ENCODE measurements around the gene ZBTB42.

ZBTB42 gene

DNA sequence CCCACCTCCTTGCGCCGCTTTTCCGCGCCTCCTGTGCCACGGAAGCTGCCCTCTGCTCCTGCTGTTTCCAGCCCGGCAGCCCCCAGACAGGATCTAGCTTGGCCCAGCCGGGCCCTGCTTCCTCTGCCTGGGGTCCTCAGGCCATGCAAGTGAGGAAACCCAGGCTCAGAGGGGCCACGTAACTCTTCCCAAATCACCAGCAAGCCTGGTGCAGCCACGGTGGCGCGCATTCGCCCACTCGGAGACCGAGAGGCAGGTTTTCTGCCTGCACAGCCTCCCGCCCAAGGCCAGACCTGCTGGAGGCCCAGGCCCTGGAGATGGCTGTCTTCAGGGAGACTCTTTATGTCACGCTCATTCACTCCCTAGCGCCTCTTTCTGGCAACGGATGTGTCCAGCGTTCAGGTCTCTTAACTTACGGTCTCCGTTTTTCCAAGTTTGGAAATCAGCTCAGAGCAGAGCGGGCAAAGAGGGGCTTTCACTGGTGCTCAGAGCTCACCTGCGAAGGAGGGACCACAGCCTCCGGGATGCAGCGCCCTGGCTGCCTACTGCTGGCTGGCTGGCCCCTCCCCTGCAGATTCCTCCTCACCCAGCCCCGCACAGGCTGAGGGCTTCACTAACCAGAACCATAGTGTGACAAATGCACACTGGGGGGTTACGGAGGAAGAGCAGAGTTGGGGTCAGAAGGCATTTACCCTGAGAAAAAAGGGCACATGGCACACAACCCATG lies 43.6 kb downstream of the ZBTB42 start:
- peak; percentile 19 for DNase-seq

DNA sequence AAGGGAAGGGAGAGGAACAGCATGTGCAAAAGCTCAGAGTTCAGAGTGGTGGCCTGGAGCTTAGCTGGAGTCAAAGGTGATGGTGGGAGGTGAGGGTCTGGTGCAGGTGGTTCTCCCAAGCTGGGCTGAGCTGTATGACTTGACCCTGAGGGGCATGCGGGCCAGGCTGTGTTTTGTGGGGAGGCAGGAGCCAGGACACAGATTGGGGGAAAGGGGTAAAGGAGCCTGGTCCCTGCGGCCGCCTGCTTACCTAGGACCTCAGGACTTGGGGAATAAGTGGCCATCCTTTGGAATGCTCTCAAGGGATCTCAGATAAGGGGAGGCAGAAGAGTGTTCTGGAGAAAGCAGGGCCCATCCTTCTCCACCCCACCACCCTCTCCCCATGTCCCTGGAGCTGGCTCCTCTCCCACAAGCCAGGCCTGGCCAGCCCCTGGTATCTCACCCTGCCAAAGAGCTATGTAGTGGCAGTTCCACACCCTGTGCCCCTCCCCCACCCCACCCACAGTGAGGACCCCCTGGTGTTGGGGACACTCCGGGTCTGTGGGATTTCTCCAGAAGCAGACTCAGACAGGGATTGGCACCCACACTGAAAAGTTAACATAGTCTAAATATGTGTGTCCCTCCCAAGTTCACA lies 44.2 kb downstream of the ZBTB42 start:
- DNase-seq, result no peak

DNA sequence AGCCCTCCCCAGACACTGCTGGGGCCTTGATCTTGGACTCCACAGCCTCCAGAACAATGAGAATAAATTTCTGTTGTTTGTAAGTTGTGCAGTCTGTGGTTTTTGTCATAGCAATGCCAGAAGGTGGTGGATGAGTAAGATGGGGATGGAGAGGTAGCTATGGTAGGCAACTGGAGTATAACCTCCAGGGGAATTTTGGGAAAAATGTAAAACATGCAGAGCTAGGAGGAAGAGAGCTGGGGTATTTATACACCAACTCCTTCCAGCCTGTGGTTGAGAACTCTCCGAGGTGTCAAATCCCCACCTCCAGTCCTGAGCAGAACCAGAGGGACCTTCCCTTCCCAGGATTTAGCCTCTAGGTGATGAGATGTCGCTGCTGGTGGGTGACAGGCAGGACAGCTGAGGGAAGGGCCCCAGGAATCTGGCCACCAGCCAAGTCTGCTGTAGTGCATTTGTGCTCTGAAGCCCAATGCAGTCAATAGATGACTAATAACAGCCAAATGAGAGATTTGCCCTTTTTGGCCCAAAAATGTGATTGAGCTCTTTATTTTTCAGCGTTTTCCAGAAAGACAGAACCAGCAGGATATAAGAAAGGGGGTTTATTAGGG lies 45.0 kb downstream of the ZBTB42 start:
- DNase-seq, result no peak

DNA sequence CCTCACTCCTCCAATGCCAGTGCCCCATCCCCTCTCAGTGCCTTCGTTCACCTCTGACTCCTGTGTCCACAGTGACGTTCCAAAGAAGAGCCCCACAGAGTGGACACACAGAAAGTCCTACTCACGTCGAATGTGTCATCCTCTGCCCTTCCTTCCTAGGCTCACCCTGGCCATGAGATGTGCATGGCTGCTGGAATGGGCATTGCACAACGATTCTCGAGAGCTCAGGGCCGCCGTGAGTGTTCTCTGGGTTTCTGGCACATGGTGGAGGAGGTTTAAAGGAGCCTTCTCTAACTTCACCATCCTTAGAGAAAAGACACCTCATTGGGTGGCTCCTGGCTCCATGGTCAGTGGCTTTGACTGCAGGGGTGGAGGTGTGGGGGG lies 51.4 kb downstream of the ZBTB42 start:
- no peak for DNase-seq

Data from NCI-H69 (cell line).